ENCODE measurements around the gene SLC15A2. TPM values are rescaled to one million over a fixed set of nuclear protein-coding genes. Genes with fewer than 3 reads are reported as not detected.
"Not testable (repeated sequence)": the region's sequence is repeated elsewhere in the genome, so short reads cannot be mapped to it uniquely, and the experiment has no call there.

SLC15A2 gene, protein sequence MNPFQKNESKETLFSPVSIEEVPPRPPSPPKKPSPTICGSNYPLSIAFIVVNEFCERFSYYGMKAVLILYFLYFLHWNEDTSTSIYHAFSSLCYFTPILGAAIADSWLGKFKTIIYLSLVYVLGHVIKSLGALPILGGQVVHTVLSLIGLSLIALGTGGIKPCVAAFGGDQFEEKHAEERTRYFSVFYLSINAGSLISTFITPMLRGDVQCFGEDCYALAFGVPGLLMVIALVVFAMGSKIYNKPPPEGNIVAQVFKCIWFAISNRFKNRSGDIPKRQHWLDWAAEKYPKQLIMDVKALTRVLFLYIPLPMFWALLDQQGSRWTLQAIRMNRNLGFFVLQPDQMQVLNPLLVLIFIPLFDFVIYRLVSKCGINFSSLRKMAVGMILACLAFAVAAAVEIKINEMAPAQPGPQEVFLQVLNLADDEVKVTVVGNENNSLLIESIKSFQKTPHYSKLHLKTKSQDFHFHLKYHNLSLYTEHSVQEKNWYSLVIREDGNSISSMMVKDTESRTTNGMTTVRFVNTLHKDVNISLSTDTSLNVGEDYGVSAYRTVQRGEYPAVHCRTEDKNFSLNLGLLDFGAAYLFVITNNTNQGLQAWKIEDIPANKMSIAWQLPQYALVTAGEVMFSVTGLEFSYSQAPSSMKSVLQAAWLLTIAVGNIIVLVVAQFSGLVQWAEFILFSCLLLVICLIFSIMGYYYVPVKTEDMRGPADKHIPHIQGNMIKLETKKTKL
- total RNA-seq, result 0.22 and 0.40 TPM in 2 replicates

DNA sequence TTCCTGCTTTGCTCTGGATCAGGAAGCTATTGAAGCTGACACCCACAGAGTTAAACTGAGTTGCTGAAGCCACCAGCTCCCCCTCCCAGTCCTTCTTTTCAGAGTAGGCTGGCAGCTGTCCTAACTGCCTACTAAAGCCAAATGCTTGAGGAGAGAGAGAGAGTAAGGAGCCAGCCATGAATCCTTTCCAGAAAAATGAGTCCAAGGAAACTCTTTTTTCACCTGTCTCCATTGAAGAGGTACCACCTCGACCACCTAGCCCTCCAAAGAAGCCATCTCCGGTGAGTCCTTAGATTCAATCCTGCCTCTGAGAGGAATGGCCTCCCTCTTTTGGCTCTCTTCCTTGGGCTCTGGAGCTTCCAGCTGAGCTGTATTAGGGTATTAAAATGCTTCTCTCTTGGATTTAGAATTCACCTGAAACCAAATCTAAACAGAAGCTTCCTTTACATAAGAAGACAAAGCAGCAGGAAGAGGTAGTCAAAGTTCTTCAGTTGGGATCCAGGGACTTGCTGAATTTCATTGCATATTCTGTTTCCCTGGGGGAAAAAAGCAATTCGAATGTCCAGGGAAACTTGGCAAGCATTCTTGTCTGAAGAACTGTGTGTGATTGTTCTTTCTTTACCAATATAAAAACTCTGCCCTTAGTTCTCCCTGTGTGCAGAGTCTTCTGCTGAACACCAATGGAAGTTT lies at the start of gene SLC15A2:
TSS of gene SLC15A2 (plus strand) at position 101 of the 690 bp plus-strand sequence. CDS start at position 177, 76 bp downstream.
- DNase-seq (ENCODE audit: low read depth), result no peak
- TF ChIP-seq, protein P1, sequence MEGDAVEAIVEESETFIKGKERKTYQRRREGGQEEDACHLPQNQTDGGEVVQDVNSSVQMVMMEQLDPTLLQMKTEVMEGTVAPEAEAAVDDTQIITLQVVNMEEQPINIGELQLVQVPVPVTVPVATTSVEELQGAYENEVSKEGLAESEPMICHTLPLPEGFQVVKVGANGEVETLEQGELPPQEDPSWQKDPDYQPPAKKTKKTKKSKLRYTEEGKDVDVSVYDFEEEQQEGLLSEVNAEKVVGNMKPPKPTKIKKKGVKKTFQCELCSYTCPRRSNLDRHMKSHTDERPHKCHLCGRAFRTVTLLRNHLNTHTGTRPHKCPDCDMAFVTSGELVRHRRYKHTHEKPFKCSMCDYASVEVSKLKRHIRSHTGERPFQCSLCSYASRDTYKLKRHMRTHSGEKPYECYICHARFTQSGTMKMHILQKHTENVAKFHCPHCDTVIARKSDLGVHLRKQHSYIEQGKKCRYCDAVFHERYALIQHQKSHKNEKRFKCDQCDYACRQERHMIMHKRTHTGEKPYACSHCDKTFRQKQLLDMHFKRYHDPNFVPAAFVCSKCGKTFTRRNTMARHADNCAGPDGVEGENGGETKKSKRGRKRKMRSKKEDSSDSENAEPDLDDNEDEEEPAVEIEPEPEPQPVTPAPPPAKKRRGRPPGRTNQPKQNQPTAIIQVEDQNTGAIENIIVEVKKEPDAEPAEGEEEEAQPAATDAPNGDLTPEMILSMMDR (conservative IDR thresholded peaks at IDR 0.05; ENCODE audit: low read depth, low read length), result no peak
- peak within 1 kb of the TSS; percentile 8 for H3K4me3 ChIP-seq (ENCODE audit: low read depth, low read length)

DNA sequence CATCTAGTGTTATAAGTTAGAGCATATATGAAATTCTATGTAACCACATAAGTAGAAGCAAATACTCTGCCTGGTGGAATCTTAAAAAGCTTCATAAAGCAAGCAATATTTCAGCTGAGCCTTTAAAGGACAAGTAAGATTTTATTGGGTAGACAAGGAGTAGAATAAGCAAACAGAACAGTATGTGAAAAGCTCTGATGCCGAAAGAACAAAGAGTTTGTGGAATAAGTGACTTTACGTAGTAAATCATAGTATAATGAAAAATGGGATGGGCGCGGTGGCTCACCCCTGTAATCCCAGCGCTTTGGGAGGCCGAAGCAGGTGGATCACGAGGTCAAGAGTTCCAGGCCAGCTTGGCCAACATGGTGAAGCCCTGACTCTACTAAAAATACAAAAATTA lies 49.3 kb upstream of the SLC15A2 start:
- no peak overlapping the region for H3K4me3 ChIP-seq (ENCODE audit: low read depth, low read length)
- DNase-seq (ENCODE audit: low read depth), result no peak
- TF ChIP-seq, protein P1 (conservative IDR thresholded peaks at IDR 0.05; ENCODE audit: low read depth, low read length), result no peak

DNA sequence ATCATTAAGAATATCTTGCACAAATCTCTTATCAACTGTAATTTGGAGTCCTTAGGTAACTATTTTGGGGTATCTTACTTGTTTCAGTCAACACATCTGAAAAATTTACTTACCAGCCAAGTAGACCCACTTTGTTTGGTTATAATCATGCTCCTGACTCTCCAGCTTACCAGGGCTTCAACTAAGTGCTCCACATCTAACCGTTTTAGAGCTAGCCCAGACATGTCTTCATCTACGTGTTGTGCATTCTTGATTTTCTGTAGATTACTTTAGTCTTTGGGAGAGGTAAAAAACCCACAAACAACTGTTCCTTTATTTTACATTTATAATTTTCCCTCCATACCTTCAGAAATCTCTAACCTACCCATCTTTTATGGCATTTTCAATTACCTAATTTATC lies 41.9 kb upstream of the SLC15A2 start:
- H3K4me3 ChIP-seq (ENCODE audit: low read depth, low read length), result no peak overlapping the region
- TF ChIP-seq, protein P1 (conservative IDR thresholded peaks at IDR 0.05; ENCODE audit: low read depth, low read length), result no peak
- DNase-seq (ENCODE audit: low read depth), result no peak

DNA sequence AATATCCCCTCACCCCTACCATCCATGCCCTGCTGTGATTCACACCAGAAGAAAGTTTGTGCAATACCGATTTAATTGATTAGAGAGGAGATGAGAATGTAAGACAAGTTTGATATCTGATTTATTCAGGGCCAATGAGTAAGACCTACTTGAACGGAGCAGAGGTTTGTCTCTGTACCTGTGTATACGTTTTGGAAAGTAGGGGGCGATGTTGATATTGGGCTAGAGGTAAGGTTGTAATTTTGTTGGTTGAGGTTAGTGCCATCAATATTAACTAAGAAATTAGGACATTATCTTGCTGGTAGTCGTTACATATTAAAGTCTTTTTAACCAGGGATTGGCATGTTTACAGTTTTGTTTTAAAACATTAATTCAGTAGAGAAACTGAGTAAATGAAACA lies 38.6 kb upstream of the SLC15A2 start:
- DNase-seq (ENCODE audit: low read depth), result no peak
- H3K4me3 ChIP-seq (ENCODE audit: low read depth, low read length), result no peak overlapping the region
- TF ChIP-seq, protein P1 (conservative IDR thresholded peaks at IDR 0.05; ENCODE audit: low read depth, low read length), result peak; percentile 60

DNA sequence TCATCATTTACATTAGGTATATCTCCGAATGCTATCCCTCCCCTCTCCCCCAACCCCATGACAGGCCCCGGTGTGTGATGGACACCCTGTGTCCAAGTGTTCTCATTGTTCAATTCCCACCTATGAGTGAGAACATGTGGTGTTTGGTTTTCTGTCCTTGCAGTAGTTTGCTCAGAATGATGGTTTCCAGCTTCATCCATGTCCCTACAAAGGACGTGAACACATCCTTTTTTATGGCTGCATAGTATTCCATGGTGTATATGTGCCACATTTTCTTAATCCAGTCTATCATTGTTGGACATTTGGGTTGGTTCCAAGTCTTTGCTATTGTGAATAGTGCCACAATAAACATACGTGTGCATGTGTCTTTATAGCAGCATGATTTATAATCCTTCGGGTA lies 36.4 kb upstream of the SLC15A2 start:
- not testable (repeated sequence) for DNase-seq (ENCODE audit: low read depth); H3K4me3 ChIP-seq (ENCODE audit: low read depth, low read length)

DNA sequence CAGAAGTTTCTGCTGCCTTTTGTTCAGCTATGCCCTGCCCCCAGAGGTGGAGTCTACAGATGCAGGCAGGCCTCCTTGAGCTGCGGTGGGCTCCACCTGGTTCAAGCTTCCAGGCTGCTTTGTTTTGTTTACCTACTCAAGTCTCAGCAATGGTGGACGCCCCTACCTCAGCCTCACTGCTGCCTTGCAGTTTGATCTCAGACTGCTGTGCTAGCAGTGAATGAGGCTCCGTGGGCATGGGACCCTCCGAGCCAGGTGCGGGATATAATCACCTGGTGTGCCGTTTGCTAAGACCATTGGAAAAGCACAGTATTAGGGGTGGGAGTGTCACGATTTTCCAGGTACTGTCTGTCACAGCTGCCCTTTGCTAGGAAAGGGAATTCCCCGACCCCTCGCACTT lies 31.0 kb upstream of the SLC15A2 start:
- DNase-seq (ENCODE audit: low read depth); H3K4me3 ChIP-seq (ENCODE audit: low read depth, low read length): not testable (repeated sequence)

DNA sequence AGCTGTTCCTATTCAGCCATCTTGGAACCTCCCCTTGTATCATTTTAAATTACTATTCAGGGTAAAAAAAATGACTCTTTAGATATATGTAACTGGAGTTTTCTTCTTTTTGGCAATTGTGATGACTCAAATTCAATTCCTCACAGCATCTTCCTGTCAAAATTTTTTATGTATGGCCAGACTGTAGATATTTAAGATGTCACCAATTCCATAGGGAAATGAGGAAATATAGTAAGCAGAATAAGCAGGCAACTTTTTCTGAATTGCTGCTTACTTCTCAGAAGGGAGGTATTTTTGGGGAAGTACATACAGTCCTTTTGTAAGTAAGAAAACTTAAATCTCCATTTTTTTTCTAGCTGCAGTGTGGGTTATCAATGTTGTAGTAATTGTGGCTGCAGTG lies 30.4 kb upstream of the SLC15A2 start:
- TF ChIP-seq, protein P1 (conservative IDR thresholded peaks at IDR 0.05; ENCODE audit: low read depth, low read length), result no peak
- DNase-seq (ENCODE audit: low read depth), result no peak
- no peak overlapping the region for H3K4me3 ChIP-seq (ENCODE audit: low read depth, low read length)

Data from epithelial cell of proximal tubule (primary cell).